Stimulated activated CD8-positive, alpha-beta memory T cell treated with anti-CD3 and anti-CD28 coated beads, Interleukin-7, amount 100 ng/mL, for 1 hour (primary cell): Measurements from ENCODE around the gene NRL.

Experiments used
- DNase-seq, 2 donors: peaks; one replicate each; pipeline ENCODE4 v3.0.0-alpha.2; 2020; ENCODE audit warnings: low read depth in 2 of 2

NRL gene

GRCh38 chr14:24080888-24081738, 33.6 kb downstream of the NRL start:
- DNase-seq = peak; percentile 23 to 34

GRCh38 chr14:24080142-24080530, 34.6 kb downstream of the NRL start:
- DNase-seq = no peak

- DNase-seq = no peak
Observed at GRCh38 chr14:24079491-24080141, 35.1 kb downstream of the NRL start.

- no peak for DNase-seq
Observed at GRCh38 chr14:24078146-24078545, 36.6 kb downstream of the NRL start.

- DNase-seq = no peak
Observed at GRCh38 chr14:24077086-24077485, 37.7 kb downstream of the NRL start.

- no peak for DNase-seq
Observed at GRCh38 chr14:24076302-24076601, 38.5 kb downstream of the NRL start.

GRCh38 chr14:24075485-24076301, 39.1 kb downstream of the NRL start:
- no peak for DNase-seq

- no peak for DNase-seq
Observed at GRCh38 chr14:24074625-24075484, 39.9 kb downstream of the NRL start.

- DNase-seq = no peak
Observed at GRCh38 chr14:24072881-24073877, 41.6 kb downstream of the NRL start.

- no peak for DNase-seq
Observed at GRCh38 chr14:24072436-24072835, 42.3 kb downstream of the NRL start.

GRCh38 chr14:24071836-24072430, 42.8 kb downstream of the NRL start:
- no peak for DNase-seq

- no peak for DNase-seq
Observed at GRCh38 chr14:24071144-24071697, 43.5 kb downstream of the NRL start, which contains the start of gene CPNE6. TSS of gene CPNE6 (plus strand) at chr14:24071562. CDS start at chr14:24072937, 1,375 bp downstream.

- DNase-seq = no peak
Observed at GRCh38 chr14:24070285-24071143, 44.2 kb downstream of the NRL start.

- DNase-seq = no peak
Observed at GRCh38 chr14:24069411-24069735, 45.4 kb downstream of the NRL start.

GRCh38 chr14:24068711-24069410, 45.9 kb downstream of the NRL start:
- no peak for DNase-seq

GRCh38 chr14:24067133-24068082, 47.3 kb downstream of the NRL start:
- no peak for DNase-seq
